GM12875 (cell line): Measurements from ENCODE around the gene YIF1A.

Experiments used
- H3K4me3 ChIP-seq: one replicate; pipeline ENCODE4 v1.5.1; 2011; ENCODE audit warnings: low read depth, low read length, control low read depth
- CTCF ChIP-seq: IDR thresholded peaks from 2 replicates; pipeline ENCODE4 v1.5.1; 2011; ENCODE audit warnings: low read depth, mild to moderate bottlenecking, control low read depth, inconsistent platforms, low read length, moderate library complexity, borderline replicate concordance; ENCODE audit not compliant: insufficient read depth

Gene YIF1A

GRCh38 chr11:66263785-66264184, 25.2 kb downstream of the YIF1A start:
- TF ChIP-seq CTCF: no peak
- no peak overlapping the region for H3K4me3 ChIP-seq

- no peak overlapping the region for H3K4me3 ChIP-seq
- no peak for TF ChIP-seq CTCF
These were observed 25.7 kb downstream of the YIF1A start for GRCh38 chr11:66263231-66263630.

DNA sequence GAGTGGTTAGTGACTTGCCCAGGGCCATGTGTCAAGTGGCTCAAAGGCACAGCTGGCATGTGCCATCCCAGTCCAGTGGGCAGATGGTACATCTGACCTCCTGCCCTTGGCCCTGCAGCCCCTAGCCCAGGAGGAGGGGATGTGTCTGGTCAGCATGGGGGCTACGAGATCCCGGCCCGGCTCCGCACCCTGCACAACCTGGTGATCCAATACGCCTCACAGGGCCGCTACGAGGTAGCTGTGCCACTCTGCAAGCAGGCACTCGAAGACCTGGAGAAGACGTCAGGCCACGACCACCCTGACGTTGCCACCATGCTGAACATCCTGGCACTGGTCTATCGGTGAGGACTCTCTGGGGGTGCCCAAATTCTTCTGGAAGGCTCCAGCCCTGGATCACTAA, 26.2 kb downstream of the YIF1A start:
- no peak overlapping the region for H3K4me3 ChIP-seq

DNA sequence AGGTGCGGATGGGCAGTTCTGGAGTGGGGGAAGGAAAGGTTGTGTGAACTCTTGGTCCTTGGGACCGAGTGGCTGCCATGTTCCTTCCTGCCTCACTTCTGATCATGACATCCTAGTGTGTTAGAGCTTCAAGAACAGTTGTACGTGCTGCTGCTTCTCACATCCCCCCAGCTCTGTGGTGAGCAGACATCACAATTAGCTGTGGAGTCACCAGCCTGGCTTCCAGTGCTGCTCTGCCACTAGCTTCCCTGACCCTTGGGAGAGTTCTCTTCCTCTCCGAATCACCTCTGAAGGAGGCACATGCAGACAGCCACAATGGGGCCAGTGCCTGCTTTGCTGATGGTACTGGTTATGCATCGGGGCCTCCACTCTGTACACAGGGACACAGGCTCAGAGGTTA, 26.8 kb downstream of the YIF1A start:
- TF ChIP-seq CTCF: no peak
- no peak overlapping the region for H3K4me3 ChIP-seq

More for the DNA sequence above, 26.2 kb downstream of the YIF1A start:
- TF ChIP-seq CTCF: no peak

GRCh38 chr11:66261578-66261977, 27.4 kb downstream of the YIF1A start:
- H3K4me3 ChIP-seq: no peak overlapping the region
- TF ChIP-seq CTCF: no peak

GRCh38 chr11:66259956-66260355, 29.0 kb downstream of the YIF1A start:
- TF ChIP-seq CTCF: no peak

DNA sequence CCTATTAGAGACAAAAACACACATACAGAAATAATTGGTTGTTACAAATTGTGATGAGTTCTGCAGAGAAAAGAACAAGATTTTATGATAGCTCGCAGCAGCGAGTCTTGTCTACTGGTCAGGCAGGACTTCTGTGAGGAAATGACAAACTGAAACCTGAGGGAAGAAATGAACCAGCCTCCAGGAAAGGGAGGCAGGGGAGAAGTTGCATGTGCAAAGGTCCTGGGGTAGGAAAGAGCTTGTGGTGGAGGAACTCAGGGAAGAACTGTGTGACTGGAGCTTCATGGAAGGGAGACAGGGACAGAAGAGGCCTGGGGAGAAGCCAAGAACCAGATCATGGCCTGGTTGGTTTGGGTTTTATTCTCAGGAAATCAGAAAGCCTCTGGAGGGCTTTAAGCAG, 29.7 kb downstream of the YIF1A start:
- H3K4me3 ChIP-seq: no peak overlapping the region

More at GRCh38 chr11:66259956-66260355, 29.0 kb downstream of the YIF1A start:
- H3K4me3 ChIP-seq: no peak overlapping the region

More for the DNA sequence above, 29.7 kb downstream of the YIF1A start:
- no peak for TF ChIP-seq CTCF
